Keratinocyte (primary cell): ENCODE data around the gene MIA2. TPM values are rescaled to one million over a fixed set of nuclear protein-coding genes. Genes with fewer than 3 reads are reported as not detected.
"Not testable (repeated sequence)": the region's sequence is repeated elsewhere in the genome, so short reads cannot be mapped to it uniquely, and the experiment has no call there.

Source experiments
- DNase-seq: peaks from one replicate; pipeline ENCODE4 v3.0.0-alpha.2; 2011; ENCODE audit warnings: low read depth, missing footprints, low spot score
- FAIRE-seq: peaks from 2 replicates; lab custom pipeline; 2011; peaks lifted over from hg19 to GRCh38; lab: Jason Lieb, UNC
- H2AFZ ChIP-seq: 2 replicates; pipeline ENCODE4 v1.6.0; 2012; ENCODE audit warnings: low read length, control low read depth, inconsistent platforms; ENCODE audit not compliant: control insufficient read depth
- H3K27ac ChIP-seq: 2 replicates; pipeline ENCODE4 v1.5.1; 2011; ENCODE audit warnings: low read length; ENCODE audit not compliant: control insufficient read depth, insufficient read depth
- H3K27me3 ChIP-seq: 3 replicates; pipeline ENCODE4 v1.6.0; 2011; ENCODE audit warnings: low read length; ENCODE audit not compliant: control insufficient read depth, insufficient read depth; ENCODE audit errors: extremely low read depth
- H3K36me3 ChIP-seq, 2 experiments: 2 replicates in 1 of 2; 3 replicates in 1 of 2; pipeline ENCODE4 v1.5.1; 2011; ENCODE audit warnings: low read length in 2 of 2, mild to moderate bottlenecking in 1 of 2; ENCODE audit not compliant: control insufficient read depth in 2 of 2, insufficient read depth in 2 of 2; ENCODE audit errors: extremely low read depth in 1 of 2
- H3K4me1 ChIP-seq: 3 replicates; pipeline ENCODE4 v1.5.1; 2011; ENCODE audit warnings: low read length; ENCODE audit not compliant: control insufficient read depth, insufficient read depth; ENCODE audit errors: extremely low read depth
- H3K4me2 ChIP-seq: 3 replicates; pipeline ENCODE4 v1.6.0; 2011; ENCODE audit warnings: low read depth, low read length; ENCODE audit not compliant: control insufficient read depth, insufficient read depth; ENCODE audit errors: extremely low read depth
- H3K4me3 ChIP-seq, 3 experiments: fragments of 200-600 bp in 1 of 3; sonication (generic) in 1 of 3; 2 replicates in 2 of 3; 3 replicates in 1 of 3; pipeline ENCODE4 v1.5.1; 2011 to 2016; ENCODE audit warnings: low read length in 3 of 3, mild to moderate bottlenecking in 3 of 3, control low read depth in 2 of 3, inconsistent platforms in 1 of 3, low read depth in 1 of 3, mixed read lengths in 1 of 3, mixed run types in 1 of 3, moderate library complexity in 1 of 3; ENCODE audit not compliant: control insufficient read depth in 2 of 3, insufficient read depth in 2 of 3; ENCODE audit errors: extremely low read depth in 1 of 3
- H3K79me2 ChIP-seq: 2 replicates; pipeline ENCODE4 v1.6.0; 2012; ENCODE audit warnings: low read length; ENCODE audit not compliant: control insufficient read depth, insufficient read depth
- H3K9ac ChIP-seq: 3 replicates; pipeline ENCODE4 v1.6.0; 2011; ENCODE audit warnings: low read length; ENCODE audit not compliant: control insufficient read depth, insufficient read depth; ENCODE audit errors: extremely low read depth
- H3K9me1 ChIP-seq: 3 replicates; pipeline ENCODE4 v1.6.0; 2011; ENCODE audit warnings: low read length; ENCODE audit not compliant: control insufficient read depth, insufficient read depth; ENCODE audit errors: extremely low read depth
- H3K9me3 ChIP-seq: 2 replicates; pipeline ENCODE4 v1.5.1; 2012; ENCODE audit warnings: low read depth, low read length; ENCODE audit not compliant: control insufficient read depth
- H4K20me1 ChIP-seq: 3 replicates; pipeline ENCODE4 v1.6.0; 2011; ENCODE audit warnings: low read length; ENCODE audit not compliant: control insufficient read depth, insufficient read depth; ENCODE audit errors: extremely low read depth
- EZH2 ChIP-seq: IDR thresholded peaks from one replicate; pipeline ENCODE4 v1.6.1; 2012; ENCODE audit warnings: inconsistent platforms, mild to moderate bottlenecking, low read length, moderate library complexity
- dilution Hi-C: fragments of 300-500 bp; cut with MboI; formaldehyde crosslinking; loops from one replicate; pipeline ENCODE4 v1.7.0; 2020; ENCODE audit warnings: low sequenced_read_pairs; ENCODE audit not compliant: extremely low pct_ligation_motif_present
- polyA plus RNA-seq, 5 experiments: library from polyadenylated mRNA; depleted of rRNA in 3 of 5; stranded (reverse) in 3 of 5; stranded (forward) in 1 of 5; unstranded in 1 of 5; fragments of >200 nt; gene quantifications; 1 replicate in 1 of 5; 2 replicates in 3 of 5; 3 replicates in 1 of 5; pipeline versions ENCODE4 v1.2.1 to v1.2.3, GENCODE V29; 2011 to 2012; ENCODE audit warnings: missing spikeins in 2 of 5, low read depth in 1 of 5, low replicate concordance in 1 of 5
- TF ChIP-seq, protein P1 (sequence below), 3 experiments: IDR thresholded peaks in 1 of 3; conservative IDR thresholded peaks in 1 of 3; optimal IDR thresholded peaks in 1 of 3; 2 replicates in 2 of 3; 3 replicates in 1 of 3; pipeline versions ENCODE3 to v1.5.1; 2011; ENCODE audit warnings: low read length in 3 of 3, mild to moderate bottlenecking in 3 of 3, moderate library complexity in 2 of 3, control low read depth in 1 of 3, inconsistent platforms in 1 of 3; ENCODE audit not compliant: insufficient read depth in 2 of 3; ENCODE audit errors: extremely low read depth in 1 of 3

MIA2 gene
- polyA plus RNA-seq, 1 donor (not counting 4 experiments of a cell fraction or from before 2014, with no cell fraction given) = 21.9 TPM

DNA sequence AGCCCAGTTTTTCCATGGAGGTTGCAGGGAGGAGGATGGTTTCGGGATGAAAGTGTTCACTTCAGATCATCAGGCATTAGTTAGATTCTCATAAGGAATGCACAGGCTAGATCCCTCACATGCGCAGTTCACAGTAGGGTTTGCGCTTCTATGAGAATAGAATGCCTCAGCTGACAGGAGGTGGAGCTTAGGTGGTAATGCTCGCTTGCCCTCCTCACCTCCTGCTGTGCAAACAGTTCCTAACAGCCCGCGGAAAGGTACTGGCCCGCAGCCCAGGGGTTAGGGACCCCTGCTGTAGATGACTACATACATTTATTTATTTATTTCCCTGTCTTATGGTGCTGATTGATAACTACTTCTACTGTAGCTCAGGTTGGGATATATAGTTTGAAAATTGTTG is 105.3 kb downstream of the MIA2 start:
- H3K27me3 ChIP-seq = no peaks in the 10 kb centered on the region
- DNase-seq = no peak
- TF ChIP-seq, protein P1, sequence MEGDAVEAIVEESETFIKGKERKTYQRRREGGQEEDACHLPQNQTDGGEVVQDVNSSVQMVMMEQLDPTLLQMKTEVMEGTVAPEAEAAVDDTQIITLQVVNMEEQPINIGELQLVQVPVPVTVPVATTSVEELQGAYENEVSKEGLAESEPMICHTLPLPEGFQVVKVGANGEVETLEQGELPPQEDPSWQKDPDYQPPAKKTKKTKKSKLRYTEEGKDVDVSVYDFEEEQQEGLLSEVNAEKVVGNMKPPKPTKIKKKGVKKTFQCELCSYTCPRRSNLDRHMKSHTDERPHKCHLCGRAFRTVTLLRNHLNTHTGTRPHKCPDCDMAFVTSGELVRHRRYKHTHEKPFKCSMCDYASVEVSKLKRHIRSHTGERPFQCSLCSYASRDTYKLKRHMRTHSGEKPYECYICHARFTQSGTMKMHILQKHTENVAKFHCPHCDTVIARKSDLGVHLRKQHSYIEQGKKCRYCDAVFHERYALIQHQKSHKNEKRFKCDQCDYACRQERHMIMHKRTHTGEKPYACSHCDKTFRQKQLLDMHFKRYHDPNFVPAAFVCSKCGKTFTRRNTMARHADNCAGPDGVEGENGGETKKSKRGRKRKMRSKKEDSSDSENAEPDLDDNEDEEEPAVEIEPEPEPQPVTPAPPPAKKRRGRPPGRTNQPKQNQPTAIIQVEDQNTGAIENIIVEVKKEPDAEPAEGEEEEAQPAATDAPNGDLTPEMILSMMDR (optimal IDR thresholded peaks at IDR 0.05 in 1 of 3, IDR thresholded peaks at IDR 0.05 in 1 of 3, conservative IDR thresholded peaks at IDR 0.05 in 1 of 3; ENCODE audit: extremely low read depth in 1 of 3, insufficient read depth in 2 of 3, low read length in 3 of 3) = no peak
- no peak for TF ChIP-seq EZH2
- H3K4me1 ChIP-seq = no peaks in the 10 kb centered on the region
- dilution Hi-C loops = no loop called here
- no peak overlapping the region for H3K9ac ChIP-seq
- no peak for FAIRE-seq
- H3K36me3 ChIP-seq = no peaks in the 10 kb centered on the region
- H3K9me1 ChIP-seq = no peaks in the 10 kb centered on the region
- H2AFZ ChIP-seq = no peak overlapping the region
- H3K9me3 ChIP-seq = no peaks in the 10 kb centered on the region
- no peak overlapping the region for H3K4me2 ChIP-seq
- H3K4me3 ChIP-seq = no peak overlapping the region
- H3K79me2 ChIP-seq = no peaks in the 10 kb centered on the region
- H3K27ac ChIP-seq = no peak overlapping the region
- no peaks in the 10 kb centered on the region for H4K20me1 ChIP-seq

DNA sequence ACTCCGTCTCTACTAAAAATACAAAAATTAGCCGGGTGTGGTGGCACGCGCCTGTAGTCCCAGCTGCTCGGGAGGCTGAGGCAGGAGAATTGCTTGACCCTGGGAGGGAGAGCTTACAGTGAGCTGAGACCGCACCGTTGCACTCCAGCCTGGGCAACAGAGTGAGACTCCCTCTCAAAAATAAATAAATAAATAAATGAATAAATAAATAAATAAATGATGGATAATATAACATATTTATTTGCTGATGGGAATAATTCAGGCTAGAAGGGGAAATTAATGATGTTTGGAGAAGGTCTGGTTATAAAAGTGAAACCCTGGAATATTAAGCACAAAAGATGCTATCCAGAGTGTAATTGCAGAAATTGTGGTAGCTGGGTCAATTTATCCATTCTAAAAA is 107.4 kb downstream of the MIA2 start:
- H3K79me2 ChIP-seq, H3K4me3 ChIP-seq, H4K20me1 ChIP-seq, H3K27ac ChIP-seq, H3K9me1 ChIP-seq, H3K4me1 ChIP-seq, H2AFZ ChIP-seq, H3K9ac ChIP-seq, H3K36me3 ChIP-seq, FAIRE-seq, H3K4me2 ChIP-seq, H3K27me3 ChIP-seq, DNase-seq, dilution Hi-C loops, H3K9me3 ChIP-seq: not testable (repeated sequence)

DNA sequence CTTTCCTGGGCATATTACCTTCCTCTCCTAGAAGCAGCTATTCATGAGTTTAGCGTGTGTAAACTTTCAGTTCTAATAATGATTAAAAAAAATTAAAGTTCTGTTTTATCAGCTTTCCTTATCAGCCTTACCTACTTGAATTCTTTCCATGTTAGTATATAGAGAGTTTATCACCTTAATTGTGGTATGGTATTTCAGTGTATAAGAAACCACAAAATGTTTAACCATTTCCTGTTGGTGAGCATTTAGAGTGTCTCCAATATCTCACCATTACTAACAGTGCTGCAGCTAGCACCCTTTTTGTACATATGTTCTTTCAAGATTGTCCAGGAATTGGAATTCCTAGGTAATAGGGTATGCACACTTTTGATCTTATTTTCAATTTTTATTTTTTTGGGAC is 109.1 kb downstream of the MIA2 start:
- Histone ChIP-seq H3K27me3 (no peaks in the 10 kb centered on the region), H3K36me3 (peaks cover 4 to 5% of the 10 kb centered on the region in 2 experiments), H3K9me1 (no peaks in the 10 kb centered on the region), H4K20me1 (no peaks in the 10 kb centered on the region), H3K4me2 (no peak overlapping the region), H3K9me3 (no peaks in the 10 kb centered on the region), H3K9ac (no peak overlapping the region), H3K4me3 (no peak overlapping the region), H3K27ac (no peak overlapping the region), H3K79me2 (no peaks in the 10 kb centered on the region), H3K4me1 (no peaks in the 10 kb centered on the region), H2AFZ (no peak overlapping the region)
- no peak for FAIRE-seq
- no peak for DNase-seq
- dilution Hi-C loops = no loop called here
- no peak for TF ChIP-seq EZH2
- TF ChIP-seq, protein P1 (optimal IDR thresholded peaks at IDR 0.05 in 1 of 3, IDR thresholded peaks at IDR 0.05 in 1 of 3, conservative IDR thresholded peaks at IDR 0.05 in 1 of 3; ENCODE audit: extremely low read depth in 1 of 3, insufficient read depth in 2 of 3, low read length in 3 of 3) = no peak
